IMR-90 (cell line): Measurements from ENCODE around the gene KCNJ3. TPM values are rescaled to one million over a fixed set of nuclear protein-coding genes. Genes with fewer than 3 reads are reported as not detected.

Experiments used
- ATAC-seq: fragments of 200-7000 bp; cut with Tn5 transposase; 2 replicates; pipeline ENCODE4 v1.9.1; 2020; ENCODE audit warnings: low read depth, mild to moderate bottlenecking, moderate library complexity
- BruUV-seq: library from RNA; stranded (reverse); fragments of 400-500 nt; replicated peaks from 2 replicates; lab custom pipeline; 2021; lab: Mats Ljungman, UMichigan
- CTCF ChIA-PET: fragments of 300-600 bp; formaldehyde crosslinking; extraction: SDS; loops from one replicate; lab custom pipeline; 2021; ENCODE audit warnings: antibody characterized with exemption; lab: Yijun Ruan, JAX
- POLR2A ChIA-PET: fragments of 300-600 bp; sonication (Branson Sonifier 250); formaldehyde crosslinking; loops from one replicate; lab custom pipeline; 2022; ENCODE audit warnings: antibody characterized with exemption; ENCODE audit not compliant: unreplicated experiment; lab: Charles Lee
- DNase-seq: peaks from one replicate; pipeline ENCODE4 v3.0.0; 2013
- H2AFZ ChIP-seq: replicated peaks from 2 replicates; pipeline ENCODE3; 2013; ENCODE audit warnings: low read length, mild to moderate bottlenecking; ENCODE audit not compliant: poor library complexity
- H2AK5ac ChIP-seq: 2 replicates; pipeline ENCODE4 v1.6.1; 2013; ENCODE audit warnings: low read depth, low read length, inconsistent platforms
- H2AK9ac ChIP-seq: replicated peaks from 2 replicates; pipeline ENCODE3; 2013; ENCODE audit warnings: mild to moderate bottlenecking, low read depth, low read length, moderate library complexity; ENCODE audit not compliant: poor library complexity
- H2BK120ac ChIP-seq: 2 replicates; pipeline ENCODE4 v1.6.1; 2013; ENCODE audit warnings: low read depth, low read length, inconsistent platforms
- H2BK15ac ChIP-seq: 3 replicates; pipeline ENCODE4 v1.6.1; 2013; ENCODE audit warnings: low read depth, low read length, inconsistent platforms
- H2BK20ac ChIP-seq: 2 replicates; pipeline ENCODE4 v1.6.1; 2013; ENCODE audit warnings: low read depth, mild to moderate bottlenecking, inconsistent platforms, low read length, moderate library complexity
- H2BK5ac ChIP-seq: 2 replicates; pipeline ENCODE4 v1.6.1; 2013; ENCODE audit warnings: mild to moderate bottlenecking, low read depth, low read length, inconsistent platforms; ENCODE audit not compliant: poor library complexity, severe bottlenecking
- H3K14ac ChIP-seq: replicated peaks from 2 replicates; pipeline ENCODE4 v1.6.1; 2013; ENCODE audit warnings: low read depth, low read length, inconsistent platforms
- H3K18ac ChIP-seq: 2 replicates; pipeline ENCODE4 v1.6.1; 2013; ENCODE audit warnings: low read depth, low read length, control low read depth
- H3K23ac ChIP-seq: 2 replicates; pipeline ENCODE4 v1.6.1; 2013; ENCODE audit warnings: low read depth, low read length, inconsistent platforms
- H3K27ac ChIP-seq: 2 replicates; pipeline ENCODE4 v1.5.1; 2013; ENCODE audit warnings: mild to moderate bottlenecking, control low read depth, low read length; ENCODE audit not compliant: insufficient read depth
- H3K27me3 ChIP-seq: 2 replicates; pipeline ENCODE4 v1.6.1; 2013; ENCODE audit warnings: low read length; ENCODE audit not compliant: control insufficient read depth, insufficient read depth
- H3K36me3 ChIP-seq: 2 replicates; pipeline ENCODE4 v1.6.1; 2013; ENCODE audit warnings: low read length, mixed read lengths; ENCODE audit not compliant: control insufficient read depth, insufficient read depth
- H3K4ac ChIP-seq: 2 replicates; pipeline ENCODE4 v1.6.1; 2013; ENCODE audit warnings: low read depth, low read length, inconsistent platforms
- H3K4me1 ChIP-seq: 2 replicates; pipeline ENCODE4 v1.6.1; 2013; ENCODE audit warnings: low read length, mixed read lengths; ENCODE audit not compliant: control insufficient read depth, insufficient read depth
- H3K4me2 ChIP-seq: 2 replicates; pipeline ENCODE4 v1.6.1; 2013; ENCODE audit warnings: low read depth, mild to moderate bottlenecking, control low read depth, low read length, moderate library complexity
- H3K4me3 ChIP-seq: 2 replicates; pipeline ENCODE4 v1.5.1; 2013; ENCODE audit warnings: low read depth, mild to moderate bottlenecking, control low read depth, low read length, moderate library complexity; ENCODE audit not compliant: insufficient read depth
- H3K56ac ChIP-seq: 2 replicates; pipeline ENCODE4 v1.6.1; 2013; ENCODE audit warnings: low read length, inconsistent platforms; ENCODE audit not compliant: insufficient read depth; ENCODE audit errors: extremely low read depth
- H3K79me1 ChIP-seq, 2 experiments: 2 replicates each; pipeline ENCODE4 v1.6.1; 2013; ENCODE audit warnings: low read length in 2 of 2, inconsistent platforms in 1 of 2, low read depth in 1 of 2
- H3K9ac ChIP-seq: 2 replicates; pipeline ENCODE4 v1.6.1; 2013; ENCODE audit warnings: low read depth, low read length, control low read depth
- H3K9me1 ChIP-seq: 2 replicates; pipeline ENCODE4 v1.6.1; 2013; ENCODE audit warnings: low read length, inconsistent platforms; ENCODE audit not compliant: insufficient read depth
- H3K9me3 ChIP-seq: 2 replicates; pipeline ENCODE4 v1.6.1; 2013; ENCODE audit warnings: low read length; ENCODE audit not compliant: control insufficient read depth, insufficient read depth
- H4K20me1 ChIP-seq: 2 replicates; pipeline ENCODE4 v1.6.1; 2013; ENCODE audit warnings: low read length, inconsistent platforms; ENCODE audit not compliant: insufficient read depth
- H4K5ac ChIP-seq: 2 replicates; pipeline ENCODE4 v1.6.1; 2013; ENCODE audit warnings: mild to moderate bottlenecking, low read depth, low read length, control low read depth
- H4K8ac ChIP-seq, 2 experiments: 2 replicates each; pipeline ENCODE4 v1.6.1; 2013; ENCODE audit warnings: low read depth in 2 of 2, low read length in 2 of 2, control low read depth in 1 of 2, inconsistent platforms in 1 of 2
- H4K91ac ChIP-seq: 2 replicates; pipeline ENCODE4 v1.6.1; 2013; ENCODE audit warnings: low read depth, low read length, inconsistent platforms; ENCODE audit not compliant: insufficient read depth
- CEBPB ChIP-seq: IDR thresholded peaks from 2 replicates; pipeline ENCODE4 v1.6.1; 2012; ENCODE audit warnings: low read depth, low read length, improper control_type of control experiment
- CHD1 ChIP-seq: IDR thresholded peaks from 2 replicates; pipeline ENCODE4 v1.6.1; 2012; ENCODE audit warnings: low read depth, low read length, improper control_type of control experiment
- CTCF ChIP-seq: conservative IDR thresholded peaks from 2 replicates; pipeline ENCODE4 v1.5.1; 2012; ENCODE audit warnings: mild to moderate bottlenecking, low read depth, low read length, improper control_type of control experiment
- ELK1 ChIP-seq: fragments of 150-350 bp; IDR thresholded peaks from 2 replicates; pipeline ENCODE4 v1.6.1; 2016; ENCODE audit warnings: low read depth, mild to moderate bottlenecking, low read length, moderate library complexity, borderline replicate concordance
- FOS ChIP-seq: fragments of 150-350 bp; IDR thresholded peaks from 2 replicates; pipeline ENCODE4 v1.6.1; 2016; ENCODE audit warnings: low read depth, low read length
- MAFK ChIP-seq: IDR thresholded peaks from 2 replicates; pipeline ENCODE4 v1.6.1; 2012; ENCODE audit warnings: low read depth, low read length, improper control_type of control experiment
- NFE2L2 ChIP-seq: fragments of 150-350 bp; IDR thresholded peaks from 2 replicates; pipeline ENCODE4 v1.6.1; 2016; ENCODE audit warnings: low read depth, mild to moderate bottlenecking, low read length
- POLR2A ChIP-seq: IDR thresholded peaks from 2 replicates; pipeline ENCODE4 v1.6.1; 2012; ENCODE audit warnings: mild to moderate bottlenecking, low read depth, low read length
- RCOR1 ChIP-seq: IDR thresholded peaks from 2 replicates; pipeline ENCODE4 v1.6.1; 2012; ENCODE audit warnings: mild to moderate bottlenecking, low read length, improper control_type of control experiment; ENCODE audit not compliant: insufficient replicate concordance
- RFX5 ChIP-seq: IDR thresholded peaks from 2 replicates; pipeline ENCODE4 v1.8.0; 2012; ENCODE audit warnings: low read depth, mild to moderate bottlenecking, low read length, moderate library complexity
- SMC3 ChIP-seq: fragments of 150-350 bp; IDR thresholded peaks from 2 replicates; pipeline ENCODE4 v1.6.1; 2016; ENCODE audit warnings: low read depth, mild to moderate bottlenecking, antibody characterized with exemption, low read length, moderate library complexity
- USF2 ChIP-seq: fragments of 150-350 bp; IDR thresholded peaks from 2 replicates; pipeline ENCODE4 v1.6.1; 2017; ENCODE audit warnings: mild to moderate bottlenecking, antibody characterized with exemption, low read length, low read depth
- WGBS, 2 experiments: methylation state at CpG; one replicate each; pipeline versions ENCODE4 v1.1.5 to v1.1.7; 2013; ENCODE audit warnings: missing lambda C conversion rate in 2 of 2; ENCODE audit not compliant: insufficient read length in 1 of 2; ENCODE audit errors: extremely low coverage in 2 of 2; 5-methylcytosine and 5-hydroxymethylcytosine counted together
- dilution Hi-C: fragments of 300-500 bp; cut with HindIII; formaldehyde crosslinking; loops from one replicate; pipeline ENCODE4 v1.14.3; 2018; ENCODE audit warnings: low sequenced_read_pairs; ENCODE audit not compliant: unreplicated experiment
- in situ Hi-C: fragments of 300-500 bp; cut with MboI; formaldehyde crosslinking; loops from 3 replicates; pipeline ENCODE4 v1.14.3; 2019; ENCODE audit warnings: low sequenced_read_pairs, inconsistent platforms, mixed read lengths
- intact Hi-C: fragments of 100-400 bp; cut with micrococcal nuclease; formaldehyde crosslinking; loops from 2 replicates; pipeline ENCODE4 v1.10.0; 2022
- polyA plus RNA-seq, 3 experiments: library from polyadenylated mRNA; depleted of rRNA; stranded (reverse); fragments of >200 nt; gene quantifications; 2 replicates each; pipeline ENCODE4 v1.2.3, GENCODE V29; 2012; ENCODE audit warnings: low replicate concordance in 1 of 3
- total RNA-seq: library from RNA; depleted of rRNA; stranded (reverse); fragments of >200 nt; gene quantifications from 2 replicates; pipeline ENCODE4 v1.2.3, GENCODE V29; 2012

Gene KCNJ3
- total and polyA plus RNA-seq, 2 of the 4 experiments (the other 2 are of a cell fraction), result not detected

GRCh38 chr2:154827286-154827685, 128.8 kb downstream of the KCNJ3 start:
- Histone ChIP-seq H4K5ac (no peak overlapping the region), H3K4me2 (no peak overlapping the region), H2BK20ac (no peak overlapping the region), H2BK15ac (no peak overlapping the region), H3K27ac (no peak overlapping the region), H3K56ac (no peak overlapping the region), H3K18ac (no peak overlapping the region), H3K79me1 (no peaks in the 10 kb centered on the region), H3K23ac (no peak overlapping the region), H3K9me1 (no peaks in the 10 kb centered on the region), H4K20me1 (no peaks in the 10 kb centered on the region), H3K4ac (no peak overlapping the region), H3K9ac (no peak overlapping the region), H4K8ac (no peak overlapping the region), H3K14ac (no peak overlapping the region), H2AK9ac (no peak overlapping the region), H2AFZ (no peak overlapping the region), H2AK5ac (no peak overlapping the region), H3K4me1 (no peaks in the 10 kb centered on the region), H2BK120ac (no peak overlapping the region), H4K91ac (no peak overlapping the region), H3K27me3 (no peaks in the 10 kb centered on the region), H3K4me3 (no peak overlapping the region), H3K36me3 (no peaks in the 10 kb centered on the region), H2BK5ac (no peak overlapping the region), H3K9me3 (peaks cover 3% of the 10 kb centered on the region; the same call in 1 of the 2 replicates)
- POLR2A ChIA-PET, result no interaction called here
- CTCF ChIA-PET, result no interaction called here
- TF ChIP-seq CHD1 (no peak), CEBPB (no peak), CTCF (no peak), RCOR1 (no peak), RFX5 (no peak), NFE2L2 (no peak), MAFK (no peak), POLR2A (no peak), ELK1 (no peak), FOS (no peak), USF2 (no peak), SMC3 (no peak)
- no peak for DNase-seq
- in situ Hi-C loops (no loop called here), dilution Hi-C loops (no loop called here), intact Hi-C loops (no loop called here)
- ATAC-seq, result no peak
- no TSS peak for BruUV-seq
- WGBS, 2 experiments, result no CpG with 5 or more reads among the region's 1 CpG
